Measurements from ENCODE around the gene CDX1. TPM values are rescaled to one million over a fixed set of nuclear protein-coding genes. Genes with fewer than 3 reads are reported as not detected.

CDX1 gene
- total and polyA plus RNA-seq, 3 experiments from 2014 or later: not detected

DNA sequence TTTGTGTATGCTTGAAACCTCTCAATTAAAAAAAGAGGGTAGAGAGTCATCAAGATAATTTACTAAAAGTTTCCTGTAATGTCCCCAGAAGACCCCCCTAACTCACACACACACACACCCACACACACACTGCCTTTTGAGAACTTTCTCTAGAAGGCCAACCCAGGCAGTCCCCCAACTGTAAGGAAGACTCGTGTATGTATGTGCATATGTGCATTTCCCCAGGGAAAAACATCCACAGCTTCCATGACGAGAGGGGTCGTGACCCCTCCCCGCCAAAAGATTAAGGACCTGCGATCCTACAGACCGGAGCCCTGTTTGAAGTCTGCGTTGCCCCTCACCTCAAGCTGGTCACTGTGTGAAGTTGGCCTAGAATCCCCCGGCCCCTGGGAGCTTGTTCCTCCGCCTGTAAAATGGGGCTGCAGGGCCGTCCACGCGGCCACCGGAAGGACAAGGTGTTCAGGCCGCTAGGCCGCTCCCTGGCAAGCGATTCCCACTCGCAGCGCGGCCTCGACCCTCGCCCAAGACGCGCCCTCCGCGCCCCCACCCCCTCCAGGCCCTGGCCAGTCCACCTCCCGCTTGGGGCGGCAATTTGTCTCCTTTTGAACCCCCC, 435 bp upstream of the CDX1 start:
- Mint-ChIP-seq H3K27ac (peak overlapping the region in 2 of 8 donors; percentile 7 to 90), H3K4me1 (peaks cover 0 to 2% (median 0%) of the 10 kb centered on the region in 3 donors), H3K27me3 (peaks cover 37 to 52% of the 10 kb centered on the region in 2 donors), H3K9me3 (no peaks in the 10 kb centered on the region), H3K4me3 (no peak overlapping the region), H3K36me3 (no peaks in the 10 kb centered on the region)
- Histone ChIP-seq H3K27me3 (ENCODE audit: insufficient read depth, low read length, poor library complexity, severe bottlenecking) (peaks cover 8% of the 10 kb centered on the region), H3K27ac (ENCODE audit: low read depth, low read length) (no peak overlapping the region), H3K4me3 (ENCODE audit: low read length) (no peak overlapping the region), H3K9me3 (ENCODE audit: low read length) (no peaks in the 10 kb centered on the region), H3K4me1 (ENCODE audit: insufficient read depth, low read length) (no peaks in the 10 kb centered on the region), H3K36me3 (ENCODE audit: insufficient read depth, low read length) (no peaks in the 10 kb centered on the region)
- CTCF ChIA-PET: no interaction called here
- POLR2A ChIA-PET: no interaction called here
- DNase-seq: no peak

DNA sequence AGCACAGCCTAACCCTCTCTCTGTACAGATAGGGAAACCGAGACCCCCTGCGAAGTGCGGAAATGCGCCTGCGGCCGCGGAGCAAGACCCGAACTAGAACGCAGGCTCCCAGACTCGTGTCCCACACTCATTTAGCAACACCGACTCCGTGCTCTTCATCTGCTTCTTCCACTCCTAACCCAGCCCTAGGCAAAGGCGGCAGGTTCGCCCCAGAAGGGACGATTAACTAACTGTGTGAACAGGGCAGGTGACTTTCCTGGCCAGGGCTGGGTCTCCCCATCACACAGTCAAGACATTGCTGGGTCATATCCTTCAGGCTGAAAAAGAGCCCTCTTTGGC, 903 bp downstream of the CDX1 start:
- no peak overlapping the region for H3K4me3 Mint-ChIP-seq
- peaks cover 12% of the 10 kb centered on the region for H3K27me3 ChIP-seq (ENCODE audit: insufficient read depth, low read length, poor library complexity, severe bottlenecking)
- no peaks in the 10 kb centered on the region for H3K9me3 Mint-ChIP-seq
- H3K4me3 ChIP-seq (ENCODE audit: low read length): no peak overlapping the region
- CTCF ChIA-PET: interaction anchor here (1.2 kb wide), 1 partner anchor 8 kb away, joined by 5 read pairs; no protein-coding TSS in a partner anchor
- no peaks in the 10 kb centered on the region for H3K36me3 ChIP-seq (ENCODE audit: insufficient read depth, low read length)
- no peaks in the 10 kb centered on the region for H3K9me3 ChIP-seq (ENCODE audit: low read length)
- DNase-seq: no peak
- no peaks in the 10 kb centered on the region for H3K36me3 Mint-ChIP-seq
- H3K27ac Mint-ChIP-seq: no peak overlapping the region
- no peaks in the 10 kb centered on the region for H3K4me1 ChIP-seq (ENCODE audit: insufficient read depth, low read length)
- no peak overlapping the region for H3K27ac ChIP-seq (ENCODE audit: low read depth, low read length)
- H3K4me1 Mint-ChIP-seq: peaks cover 0 to 2% (median 0%) of the 10 kb centered on the region in 3 donors
- peaks cover 38 to 60% of the 10 kb centered on the region in 2 donors for H3K27me3 Mint-ChIP-seq
- POLR2A ChIA-PET: no interaction called here

DNA sequence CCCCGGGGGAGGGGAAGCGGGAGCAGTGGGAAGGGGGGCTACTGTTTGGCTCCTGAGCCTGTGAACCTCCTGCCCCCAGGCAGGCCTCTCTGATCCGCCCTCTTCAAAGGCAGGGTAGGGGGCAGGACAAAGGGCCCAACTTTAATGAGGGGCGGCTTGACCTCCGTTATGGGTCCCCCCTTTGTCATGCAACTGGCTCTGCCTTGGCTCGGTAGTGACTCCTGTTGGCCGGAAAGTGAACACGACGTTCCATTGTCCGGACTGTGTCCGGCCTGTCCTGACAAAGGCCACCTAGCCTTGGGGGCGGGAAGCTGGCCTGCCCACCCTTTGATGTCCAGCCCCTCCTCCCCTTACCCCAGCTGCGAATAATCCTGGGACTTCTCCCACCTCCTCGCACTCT, 1.3 kb downstream of the CDX1 start:
- peaks cover 37 to 62% of the 10 kb centered on the region in 2 donors for H3K27me3 Mint-ChIP-seq
- no peak for DNase-seq
- no peaks in the 10 kb centered on the region for H3K36me3 ChIP-seq (ENCODE audit: insufficient read depth, low read length)
- H3K4me3 Mint-ChIP-seq: no peak overlapping the region
- H3K4me1 ChIP-seq (ENCODE audit: insufficient read depth, low read length): no peaks in the 10 kb centered on the region
- CTCF ChIA-PET: interaction anchor here (1.2 kb wide), 2 partner anchors 8 to 12 kb away, joined by 3 to 5 read pairs; no protein-coding TSS in a partner anchor
- H3K9me3 ChIP-seq (ENCODE audit: low read length): no peaks in the 10 kb centered on the region
- POLR2A ChIA-PET: no interaction called here
- no peak overlapping the region for H3K4me3 ChIP-seq (ENCODE audit: low read length)
- no peak overlapping the region for H3K27ac Mint-ChIP-seq
- peaks cover 12% of the 10 kb centered on the region for H3K27me3 ChIP-seq (ENCODE audit: insufficient read depth, low read length, poor library complexity, severe bottlenecking)
- no peak overlapping the region for H3K27ac ChIP-seq (ENCODE audit: low read depth, low read length)
- H3K36me3 Mint-ChIP-seq: no peaks in the 10 kb centered on the region
- peaks cover 0 to 2% (median 0%) of the 10 kb centered on the region in 3 donors for H3K4me1 Mint-ChIP-seq
- no peaks in the 10 kb centered on the region for H3K9me3 Mint-ChIP-seq

DNA sequence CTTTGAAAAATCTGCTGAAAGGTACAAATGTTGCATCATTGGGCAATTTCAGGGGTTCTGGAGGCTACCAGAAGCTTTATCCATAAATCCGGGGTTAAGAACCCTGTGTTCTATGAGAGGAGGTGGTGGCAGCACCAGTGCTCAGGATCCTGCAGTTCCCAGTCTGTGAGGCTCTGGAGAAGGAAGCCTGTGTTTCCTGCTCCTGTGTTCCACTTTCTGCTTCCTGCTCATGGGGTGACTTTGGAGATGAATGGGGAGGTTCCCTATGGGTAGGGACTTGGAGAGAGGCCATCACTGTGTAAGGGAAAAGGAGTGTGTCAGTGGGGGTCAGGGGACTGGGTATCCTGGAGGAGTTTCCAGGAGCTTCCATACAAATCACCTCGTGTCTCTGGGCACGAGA, 2.3 kb downstream of the CDX1 start:
- peaks cover 15% of the 10 kb centered on the region for H3K27me3 ChIP-seq (ENCODE audit: insufficient read depth, low read length, poor library complexity, severe bottlenecking)
- Mint-ChIP-seq H3K4me1 (peaks cover 0 to 2% (median 0%) of the 10 kb centered on the region in 3 donors), H3K4me3 (no peak overlapping the region), H3K36me3 (peaks cover 0 to 1% (median 0%) of the 10 kb centered on the region in 3 donors), H3K27me3 (peaks cover 37 to 71% of the 10 kb centered on the region in 2 donors), H3K9me3 (no peaks in the 10 kb centered on the region), H3K27ac (no peak overlapping the region)
- no peak for DNase-seq
- no peak overlapping the region for H3K27ac ChIP-seq (ENCODE audit: low read depth, low read length)
- CTCF ChIA-PET: interaction anchor here (1.2 kb wide), 2 partner anchors 9 to 11 kb away, joined by 3 to 5 read pairs; no protein-coding TSS in a partner anchor
- POLR2A ChIA-PET: no interaction called here
- H3K4me3 ChIP-seq (ENCODE audit: low read length): no peak overlapping the region
- H3K4me1 ChIP-seq (ENCODE audit: insufficient read depth, low read length): no peaks in the 10 kb centered on the region
- no peaks in the 10 kb centered on the region for H3K36me3 ChIP-seq (ENCODE audit: insufficient read depth, low read length)
- no peaks in the 10 kb centered on the region for H3K9me3 ChIP-seq (ENCODE audit: low read length)

DNA sequence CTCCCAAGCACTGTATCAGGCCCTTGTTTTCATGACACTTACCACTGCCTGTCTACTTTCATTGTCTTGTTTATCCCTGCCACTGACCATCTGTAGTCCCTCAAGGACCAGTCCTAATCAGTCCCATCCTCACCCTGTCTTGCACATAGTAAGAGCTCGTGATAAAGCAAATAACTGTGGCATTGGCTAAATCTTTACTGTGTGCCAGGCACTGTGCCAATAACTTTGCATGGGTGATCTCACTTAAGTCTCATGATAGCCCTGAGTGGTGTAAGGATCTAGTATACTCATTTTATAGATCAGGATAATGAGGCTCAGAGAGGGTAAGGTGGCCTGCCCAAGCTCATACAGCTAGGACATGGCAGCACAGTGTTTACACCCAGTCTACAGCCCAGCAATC, 5.6 kb downstream of the CDX1 start:
- Mint-ChIP-seq H3K4me3 (no peak overlapping the region), H3K27me3 (peaks cover 28 to 75% of the 10 kb centered on the region in 2 donors), H3K4me1 (peaks cover 0 to 2% (median 0%) of the 10 kb centered on the region in 3 donors), H3K27ac (peak overlapping the region in 1 of 8 donors; percentile 66), H3K36me3 (peaks cover 0 to 1% (median 0%) of the 10 kb centered on the region in 3 donors), H3K9me3 (no peaks in the 10 kb centered on the region)
- no peak overlapping the region for H3K27ac ChIP-seq (ENCODE audit: low read depth, low read length)
- no peak overlapping the region for H3K4me3 ChIP-seq (ENCODE audit: low read length)
- H3K4me1 ChIP-seq (ENCODE audit: insufficient read depth, low read length): no peaks in the 10 kb centered on the region
- no peak for DNase-seq
- H3K36me3 ChIP-seq (ENCODE audit: insufficient read depth, low read length): no peaks in the 10 kb centered on the region
- ChIA-PET POLR2A (no interaction called here), CTCF (interaction anchor here (1.2 to 2.8 kb wide), 3 partner anchors 9 to 47 kb away, joined by 3 to 9 read pairs (median 3); no protein-coding TSS in a partner anchor)
- H3K9me3 ChIP-seq (ENCODE audit: low read length): no peaks in the 10 kb centered on the region
- peaks cover 15% of the 10 kb centered on the region for H3K27me3 ChIP-seq (ENCODE audit: insufficient read depth, low read length, poor library complexity, severe bottlenecking)

DNA sequence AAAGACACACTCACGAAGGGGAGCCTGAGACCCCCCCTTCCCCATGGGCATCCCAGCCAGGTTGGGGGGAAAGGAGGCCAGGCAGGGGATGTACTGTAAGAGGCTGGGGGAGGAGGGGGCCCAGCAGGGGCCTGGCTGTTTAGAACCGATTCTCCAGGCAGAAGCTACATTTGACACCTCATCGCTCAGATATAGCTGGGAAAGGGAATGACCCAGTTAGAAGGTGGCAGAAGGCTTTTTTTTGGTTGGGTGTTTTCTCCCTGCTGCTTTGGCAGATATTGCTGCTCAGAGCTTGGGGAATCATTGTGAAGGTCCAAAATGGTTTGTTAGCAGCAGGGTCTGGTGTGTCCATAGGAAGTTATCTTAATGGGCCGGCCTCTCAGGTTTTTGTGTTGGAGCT, 6.0 kb downstream of the CDX1 start:
- H3K27me3 Mint-ChIP-seq: peaks cover 26 to 74% of the 10 kb centered on the region in 2 donors
- CTCF ChIA-PET: interaction anchor here (2.8 kb wide), 1 partner anchor 10 kb away, joined by 9 read pairs; no protein-coding TSS in a partner anchor

DNA sequence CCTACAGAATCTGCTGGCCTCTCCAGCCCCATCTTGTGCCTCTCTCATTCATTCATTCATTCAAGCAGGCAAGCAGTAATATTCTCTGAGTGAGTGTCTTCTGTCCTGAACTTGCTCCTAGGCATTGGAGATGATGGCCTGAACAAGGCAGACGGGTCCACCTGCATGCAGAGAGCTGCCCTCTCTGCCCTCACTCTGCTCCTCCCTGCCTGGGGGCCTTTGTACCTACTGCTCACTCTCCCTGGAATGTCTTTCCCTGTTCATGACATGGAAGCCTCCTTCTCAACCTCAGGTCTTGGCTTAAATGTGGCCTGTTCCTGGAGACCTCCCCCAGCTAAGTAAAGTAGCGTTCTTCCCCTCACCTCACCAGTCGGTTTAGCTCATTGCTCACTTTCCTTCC, 6.6 kb downstream of the CDX1 start:
- no peak for DNase-seq
- no peaks in the 10 kb centered on the region for H3K4me1 ChIP-seq (ENCODE audit: insufficient read depth, low read length)
- Mint-ChIP-seq H3K9me3 (no peaks in the 10 kb centered on the region), H3K36me3 (peaks cover 0 to 1% (median 0%) of the 10 kb centered on the region in 3 donors), H3K27ac (no peak overlapping the region), H3K4me3 (no peak overlapping the region), H3K27me3 (peaks cover 22 to 68% of the 10 kb centered on the region in 2 donors), H3K4me1 (no peaks in the 10 kb centered on the region)
- H3K27me3 ChIP-seq (ENCODE audit: insufficient read depth, low read length, poor library complexity, severe bottlenecking): peaks cover 7% of the 10 kb centered on the region
- POLR2A ChIA-PET: no interaction called here
- CTCF ChIA-PET: interaction anchor here (2.8 kb wide), 1 partner anchor 11 kb away, joined by 9 read pairs; no protein-coding TSS in a partner anchor
- H3K27ac ChIP-seq (ENCODE audit: low read depth, low read length): no peak overlapping the region
- H3K9me3 ChIP-seq (ENCODE audit: low read length): no peaks in the 10 kb centered on the region
- H3K36me3 ChIP-seq (ENCODE audit: insufficient read depth, low read length): no peaks in the 10 kb centered on the region
- no peak overlapping the region for H3K4me3 ChIP-seq (ENCODE audit: low read length)

More for the DNA sequence above, 6.0 kb downstream of the CDX1 start:
- H3K9me3 Mint-ChIP-seq: no peaks in the 10 kb centered on the region
- no peaks in the 10 kb centered on the region for H3K4me1 ChIP-seq (ENCODE audit: insufficient read depth, low read length)
- no peaks in the 10 kb centered on the region for H3K9me3 ChIP-seq (ENCODE audit: low read length)
- no peak overlapping the region for H3K4me3 Mint-ChIP-seq
- no peaks in the 10 kb centered on the region for H3K36me3 ChIP-seq (ENCODE audit: insufficient read depth, low read length)
- DNase-seq: no peak
- POLR2A ChIA-PET: no interaction called here
- peaks cover 0 to 1% (median 0%) of the 10 kb centered on the region in 3 donors for H3K36me3 Mint-ChIP-seq
- H3K27ac ChIP-seq (ENCODE audit: low read depth, low read length): no peak overlapping the region
- H3K4me3 ChIP-seq (ENCODE audit: low read length): no peak overlapping the region
- peaks cover 0 to under 1% (median 0%) of the 10 kb centered on the region in 3 donors for H3K4me1 Mint-ChIP-seq
- H3K27ac Mint-ChIP-seq: no peak overlapping the region
- H3K27me3 ChIP-seq (ENCODE audit: insufficient read depth, low read length, poor library complexity, severe bottlenecking): peaks cover 12% of the 10 kb centered on the region

DNA sequence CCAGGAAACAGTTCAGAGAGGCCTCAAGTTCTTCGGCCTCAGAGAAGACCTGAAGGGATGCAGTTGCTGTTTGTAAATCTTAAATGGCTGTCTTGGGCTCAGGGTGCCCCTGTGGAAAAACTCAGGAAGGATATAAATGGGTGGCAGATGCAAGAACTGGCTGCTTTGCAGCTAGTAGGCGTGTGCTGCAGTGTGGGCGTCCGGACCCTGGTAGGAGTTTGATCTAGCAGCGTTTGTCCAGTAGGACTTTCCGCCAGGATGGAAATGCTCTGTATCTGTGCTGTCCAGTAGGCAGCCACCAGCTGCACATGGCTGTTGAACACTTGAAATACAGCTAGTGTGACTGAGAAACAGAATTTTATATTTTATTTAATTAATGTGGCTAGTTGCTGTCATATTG, 7.7 kb downstream of the CDX1 start:
- H3K36me3 Mint-ChIP-seq: peaks cover 0 to 1% (median 0%) of the 10 kb centered on the region in 3 donors
- no peak overlapping the region for H3K27ac Mint-ChIP-seq
- H3K9me3 ChIP-seq (ENCODE audit: low read length): no peaks in the 10 kb centered on the region
- H3K4me3 ChIP-seq (ENCODE audit: low read length): no peak overlapping the region
- ChIA-PET CTCF (interaction anchor here (2.8 kb wide), 1 partner anchor 12 kb away, joined by 9 read pairs; no protein-coding TSS in a partner anchor), POLR2A (no interaction called here)
- peaks cover 20 to 65% of the 10 kb centered on the region in 2 donors for H3K27me3 Mint-ChIP-seq
- H3K36me3 ChIP-seq (ENCODE audit: insufficient read depth, low read length): no peaks in the 10 kb centered on the region
- no peaks in the 10 kb centered on the region for H3K4me1 ChIP-seq (ENCODE audit: insufficient read depth, low read length)
- peaks cover 7% of the 10 kb centered on the region for H3K27me3 ChIP-seq (ENCODE audit: insufficient read depth, low read length, poor library complexity, severe bottlenecking)
- no peak overlapping the region for H3K27ac ChIP-seq (ENCODE audit: low read depth, low read length)
- no peaks in the 10 kb centered on the region for H3K4me1 Mint-ChIP-seq
- no peak for DNase-seq
- no peaks in the 10 kb centered on the region for H3K9me3 Mint-ChIP-seq
- no peak overlapping the region for H3K4me3 Mint-ChIP-seq

Measured in CD8-positive, alpha-beta memory T cell (primary cell).